IMR-90 (cell line): ENCODE results near the gene BMAL2. TPM values are rescaled to one million over a fixed set of nuclear protein-coding genes. Genes with fewer than 3 reads are reported as not detected.

Experiments
- ATAC-seq: fragments of 200-7000 bp; cut with Tn5 transposase; 2 replicates; pipeline ENCODE4 v1.9.1; 2020; ENCODE audit warnings: low read depth, mild to moderate bottlenecking, moderate library complexity
- BruUV-seq: library from RNA; stranded (reverse); fragments of 400-500 nt; replicated peaks from 2 replicates; lab custom pipeline; 2021; lab: Mats Ljungman, UMichigan
- CTCF ChIA-PET: fragments of 300-600 bp; formaldehyde crosslinking; extraction: SDS; loops from one replicate; lab custom pipeline; 2021; ENCODE audit warnings: antibody characterized with exemption; lab: Yijun Ruan, JAX
- POLR2A ChIA-PET: fragments of 300-600 bp; sonication (Branson Sonifier 250); formaldehyde crosslinking; loops from one replicate; lab custom pipeline; 2022; ENCODE audit warnings: antibody characterized with exemption; ENCODE audit not compliant: unreplicated experiment; lab: Charles Lee
- DNase-seq: peaks from one replicate; pipeline ENCODE4 v3.0.0; 2013
- H2AFZ ChIP-seq: replicated peaks from 2 replicates; pipeline ENCODE3; 2013; ENCODE audit warnings: low read length, mild to moderate bottlenecking; ENCODE audit not compliant: poor library complexity
- H2AK5ac ChIP-seq: 2 replicates; pipeline ENCODE4 v1.6.1; 2013; ENCODE audit warnings: low read depth, low read length, inconsistent platforms
- H2AK9ac ChIP-seq: replicated peaks from 2 replicates; pipeline ENCODE3; 2013; ENCODE audit warnings: mild to moderate bottlenecking, low read depth, low read length, moderate library complexity; ENCODE audit not compliant: poor library complexity
- H2BK120ac ChIP-seq: 2 replicates; pipeline ENCODE4 v1.6.1; 2013; ENCODE audit warnings: low read depth, low read length, inconsistent platforms
- H2BK15ac ChIP-seq: 3 replicates; pipeline ENCODE4 v1.6.1; 2013; ENCODE audit warnings: low read depth, low read length, inconsistent platforms
- H2BK20ac ChIP-seq: 2 replicates; pipeline ENCODE4 v1.6.1; 2013; ENCODE audit warnings: low read depth, mild to moderate bottlenecking, inconsistent platforms, low read length, moderate library complexity
- H2BK5ac ChIP-seq: 2 replicates; pipeline ENCODE4 v1.6.1; 2013; ENCODE audit warnings: mild to moderate bottlenecking, low read depth, low read length, inconsistent platforms; ENCODE audit not compliant: poor library complexity, severe bottlenecking
- H3K14ac ChIP-seq: replicated peaks from 2 replicates; pipeline ENCODE4 v1.6.1; 2013; ENCODE audit warnings: low read depth, low read length, inconsistent platforms
- H3K18ac ChIP-seq: 2 replicates; pipeline ENCODE4 v1.6.1; 2013; ENCODE audit warnings: low read depth, low read length, control low read depth
- H3K23ac ChIP-seq: 2 replicates; pipeline ENCODE4 v1.6.1; 2013; ENCODE audit warnings: low read depth, low read length, inconsistent platforms
- H3K27ac ChIP-seq: 2 replicates; pipeline ENCODE4 v1.5.1; 2013; ENCODE audit warnings: mild to moderate bottlenecking, control low read depth, low read length; ENCODE audit not compliant: insufficient read depth
- H3K27me3 ChIP-seq: 2 replicates; pipeline ENCODE4 v1.6.1; 2013; ENCODE audit warnings: low read length; ENCODE audit not compliant: control insufficient read depth, insufficient read depth
- H3K36me3 ChIP-seq: 2 replicates; pipeline ENCODE4 v1.6.1; 2013; ENCODE audit warnings: low read length, mixed read lengths; ENCODE audit not compliant: control insufficient read depth, insufficient read depth
- H3K4ac ChIP-seq: 2 replicates; pipeline ENCODE4 v1.6.1; 2013; ENCODE audit warnings: low read depth, low read length, inconsistent platforms
- H3K4me1 ChIP-seq: 2 replicates; pipeline ENCODE4 v1.6.1; 2013; ENCODE audit warnings: low read length, mixed read lengths; ENCODE audit not compliant: control insufficient read depth, insufficient read depth
- H3K4me2 ChIP-seq: 2 replicates; pipeline ENCODE4 v1.6.1; 2013; ENCODE audit warnings: low read depth, mild to moderate bottlenecking, control low read depth, low read length, moderate library complexity
- H3K4me3 ChIP-seq: 2 replicates; pipeline ENCODE4 v1.5.1; 2013; ENCODE audit warnings: low read depth, mild to moderate bottlenecking, control low read depth, low read length, moderate library complexity; ENCODE audit not compliant: insufficient read depth
- H3K56ac ChIP-seq: 2 replicates; pipeline ENCODE4 v1.6.1; 2013; ENCODE audit warnings: low read length, inconsistent platforms; ENCODE audit not compliant: insufficient read depth; ENCODE audit errors: extremely low read depth
- H3K79me1 ChIP-seq, 2 experiments: 2 replicates each; pipeline ENCODE4 v1.6.1; 2013; ENCODE audit warnings: low read length in 2 of 2, inconsistent platforms in 1 of 2, low read depth in 1 of 2
- H3K9ac ChIP-seq: 2 replicates; pipeline ENCODE4 v1.6.1; 2013; ENCODE audit warnings: low read depth, low read length, control low read depth
- H3K9me1 ChIP-seq: 2 replicates; pipeline ENCODE4 v1.6.1; 2013; ENCODE audit warnings: low read length, inconsistent platforms; ENCODE audit not compliant: insufficient read depth
- H3K9me3 ChIP-seq: 2 replicates; pipeline ENCODE4 v1.6.1; 2013; ENCODE audit warnings: low read length; ENCODE audit not compliant: control insufficient read depth, insufficient read depth
- H4K20me1 ChIP-seq: 2 replicates; pipeline ENCODE4 v1.6.1; 2013; ENCODE audit warnings: low read length, inconsistent platforms; ENCODE audit not compliant: insufficient read depth
- H4K5ac ChIP-seq: 2 replicates; pipeline ENCODE4 v1.6.1; 2013; ENCODE audit warnings: mild to moderate bottlenecking, low read depth, low read length, control low read depth
- H4K8ac ChIP-seq, 2 experiments: 2 replicates each; pipeline ENCODE4 v1.6.1; 2013; ENCODE audit warnings: low read depth in 2 of 2, low read length in 2 of 2, control low read depth in 1 of 2, inconsistent platforms in 1 of 2
- H4K91ac ChIP-seq: 2 replicates; pipeline ENCODE4 v1.6.1; 2013; ENCODE audit warnings: low read depth, low read length, inconsistent platforms; ENCODE audit not compliant: insufficient read depth
- MAZ ChIP-seq: IDR thresholded peaks from 2 replicates; pipeline ENCODE4 v1.6.1; 2012; ENCODE audit warnings: low read depth, mild to moderate bottlenecking, low read length, improper control_type of control experiment, moderate library complexity, borderline replicate concordance
- NFE2L2 ChIP-seq: fragments of 150-350 bp; IDR thresholded peaks from 2 replicates; pipeline ENCODE4 v1.6.1; 2016; ENCODE audit warnings: low read depth, mild to moderate bottlenecking, low read length
- RAD21 ChIP-seq: IDR thresholded peaks from 2 replicates; pipeline ENCODE4 v1.6.1; 2012; ENCODE audit warnings: low read length, improper control_type of control experiment
- SMC3 ChIP-seq: fragments of 150-350 bp; IDR thresholded peaks from 2 replicates; pipeline ENCODE4 v1.6.1; 2016; ENCODE audit warnings: low read depth, mild to moderate bottlenecking, antibody characterized with exemption, low read length, moderate library complexity
- WGBS, 2 experiments: methylation state at CpG; one replicate each; pipeline versions ENCODE4 v1.1.5 to v1.1.7; 2013; ENCODE audit warnings: missing lambda C conversion rate in 2 of 2; ENCODE audit not compliant: insufficient read length in 1 of 2; ENCODE audit errors: extremely low coverage in 2 of 2; 5-methylcytosine and 5-hydroxymethylcytosine counted together
- dilution Hi-C: fragments of 300-500 bp; cut with HindIII; formaldehyde crosslinking; loops from one replicate; pipeline ENCODE4 v1.14.3; 2018; ENCODE audit warnings: low sequenced_read_pairs; ENCODE audit not compliant: unreplicated experiment
- in situ Hi-C: fragments of 300-500 bp; cut with MboI; formaldehyde crosslinking; loops from 3 replicates; pipeline ENCODE4 v1.14.3; 2019; ENCODE audit warnings: low sequenced_read_pairs, inconsistent platforms, mixed read lengths
- intact Hi-C: fragments of 100-400 bp; cut with micrococcal nuclease; formaldehyde crosslinking; loops from 2 replicates; pipeline ENCODE4 v1.10.0; 2022
- polyA plus RNA-seq, 3 experiments: library from polyadenylated mRNA; depleted of rRNA; stranded (reverse); fragments of >200 nt; gene quantifications; 2 replicates each; pipeline ENCODE4 v1.2.3, GENCODE V29; 2012; ENCODE audit warnings: low replicate concordance in 1 of 3
- total RNA-seq: library from RNA; depleted of rRNA; stranded (reverse); fragments of >200 nt; gene quantifications from 2 replicates; pipeline ENCODE4 v1.2.3, GENCODE V29; 2012; rRNA removed

BMAL2 gene
- total and polyA plus RNA-seq, 2 of the 4 experiments (the other 2 are of a cell fraction) = 11.0 to 57.0 TPM

- Histone ChIP-seq H3K4ac (no peak overlapping the region), H3K23ac (no peak overlapping the region), H3K27me3 (no peaks in the 10 kb centered on the region), H2AK5ac (no peak overlapping the region), H3K4me1 (peaks cover 1% of the 10 kb centered on the region; the same call in 1 of the 2 replicates), H4K8ac (no peak overlapping the region), H2BK120ac (no peak overlapping the region), H3K4me3 (no peak overlapping the region), H4K20me1 (no peaks in the 10 kb centered on the region), H3K9ac (no peak overlapping the region), H3K9me3 (no peaks in the 10 kb centered on the region), H3K9me1 (peaks cover 8% of the 10 kb centered on the region; the same call in 1 of the 2 replicates), H2AK9ac (no peak overlapping the region), H3K79me1 (peaks cover 0 to 20% of the 10 kb centered on the region in 2 experiments; a peak in 2 of 4 replicates), H3K14ac (no peak overlapping the region), H4K91ac (no peak overlapping the region), H3K56ac (no peak overlapping the region), H3K18ac (no peak overlapping the region), H2BK5ac (no peak overlapping the region), H3K27ac (no peak overlapping the region), H2AFZ (no peak overlapping the region), H2BK15ac (no peak overlapping the region), H4K5ac (no peak overlapping the region), H2BK20ac (no peak overlapping the region), H3K4me2 (no peak overlapping the region), H3K36me3 (no peaks in the 10 kb centered on the region; the same call in 1 of the 2 replicates)
- CTCF ChIA-PET = no interaction called here
- WGBS, 2 experiments = 88% methylated on average over 6 of the region's 9 CpGs; no CpG with 5 or more reads in 1 of the 2 experiments
- TF ChIP-seq SMC3 (no peak), MAZ (no peak), NFE2L2 (no peak), RAD21 (no peak)
- intact Hi-C loops (loop anchor here (5.0 kb wide), 1 partner anchor 65 kb away; no protein-coding TSS in a partner anchor), dilution Hi-C loops (no loop called here), in situ Hi-C loops (no loop called here)
- POLR2A ChIA-PET = no interaction called here
- DNase-seq (no peak), ATAC-seq (no peak; the same call in 1 of the 2 replicates)
- BruUV-seq = no TSS peak
These were observed 49.6 kb downstream of the BMAL2 start for GRCh38 chr12:27382171-27382795.

Other genes with a start within 250 kb of the BMAL2 start
- gene STK38L, start 88.5 kb upstream of the BMAL2 start, total RNA-seq = 7.2 and 15.3 TPM in 2 replicates
- gene STK38L, start 88.5 kb upstream of the BMAL2 start, polyA plus RNA-seq (2012; rRNA removed) = 4.1 and 5.1 TPM in 2 replicates
- gene SMCO2, start 113.9 kb downstream of the BMAL2 start, total RNA-seq = not detected in 2 replicates
- gene SMCO2, start 113.9 kb downstream of the BMAL2 start, polyA plus RNA-seq (2012; rRNA removed) = 0.19 and 0.33 TPM in 2 replicates
- 72.2 and 78.6 TPM in 2 replicates for gene PPFIBP1, start 191.4 kb downstream of the BMAL2 start, total RNA-seq
- gene PPFIBP1, start 191.4 kb downstream of the BMAL2 start, polyA plus RNA-seq (2012; rRNA removed) = 27.5 and 30.4 TPM in 2 replicates